ENCODE data around the gene ARMC6. TPM values are rescaled to one million over a fixed set of nuclear protein-coding genes. Genes with fewer than 3 reads are reported as not detected.

ARMC6 gene
- total and polyA plus RNA-seq, 2 donors (not counting 3 experiments of a cell fraction or from before 2014, with no cell fraction given) = 33.9 to 44.7 TPM

GRCh38 chr19:19033176-19033425, 302 bp upstream of the ARMC6 start:
- Histone ChIP-seq H3K4me2 (ENCODE audit: insufficient read depth, low read length) (peak overlapping the region; percentile 90), H3K9me3 (replicated peaks; ENCODE audit: control insufficient read depth, insufficient read depth, low read length) (no peaks in the 10 kb centered on the region), H3K4me1 (ENCODE audit: control insufficient read depth, extremely low read depth, insufficient read depth, low read length) (peaks cover 12% of the 10 kb centered on the region), H3K79me2 (ENCODE audit: control insufficient read depth, insufficient read depth, low read length) (peaks cover 61% of the 10 kb centered on the region), H3K9ac (replicated peaks; ENCODE audit: extremely low read depth, insufficient read depth, low read length) (peak overlapping the region; percentile 86), H2AFZ (ENCODE audit: low read depth, low read length) (peak overlapping the region; percentile 74), H3K36me3 (ENCODE audit: control insufficient read depth in 2 of 2, extremely low read depth in 1 of 2, insufficient read depth in 2 of 2, low read length in 2 of 2) (peaks cover 7 to 10% of the 10 kb centered on the region in 2 experiments), H3K27ac (ENCODE audit: insufficient read depth, low read depth, low read length) (peak overlapping the region; percentile 50), H4K20me1 (replicated peaks; ENCODE audit: control insufficient read depth, extremely low read depth, insufficient read depth, low read length) (no peaks in the 10 kb centered on the region), H3K27me3 (ENCODE audit: control insufficient read depth in 2 of 2, insufficient read depth in 2 of 2, low read length in 2 of 2) (no peaks in the 10 kb centered on the region), H3K4me3 (replicated peaks in 1 of 3; ENCODE audit: insufficient read depth in 1 of 3, low read depth in 1 of 3, low read length in 3 of 3) (peak overlapping the region; percentile 72 to 96 (median 96)), H3K9me1 (replicated peaks; ENCODE audit: control insufficient read depth, extremely low read depth, insufficient read depth, low read length) (no peaks in the 10 kb centered on the region)
- ChIA-PET CTCF (no interaction called here), POLR2A (no interaction called here)
- FAIRE-seq (no peak), DNase-seq (ENCODE audit: low read depth, low spot score) (no peak)
- intact Hi-C loops (cut with micrococcal nuclease) = loop anchor here (1.0 kb wide), 1 partner anchor 30 kb away; the partner anchor contains the start of gene SLC25A42
- TF ChIP-seq MYC (IDR thresholded peaks at IDR 0.05; ENCODE audit: low read depth, low read length) = no peak
- no peak for TF ChIP-seq JUN (IDR thresholded peaks at IDR 0.05; ENCODE audit: borderline replicate concordance, insufficient read depth, insufficient read length, low read depth)
- no peak for TF ChIP-seq MAX (IDR thresholded peaks at IDR 0.05; ENCODE audit: insufficient read depth, insufficient read length)
- TF ChIP-seq POLR2AphosphoS5 (IDR thresholded peaks at IDR 0.05; ENCODE audit: insufficient read depth, low read depth, low read length) = no peak
- no peak for TF ChIP-seq EZH2 (IDR thresholded peaks at IDR 0.05; ENCODE audit: borderline replicate concordance, low read depth, low read length, severe bottlenecking)
- no peak for TF ChIP-seq CTCF (IDR thresholded peaks at IDR 0.05; ENCODE audit: extremely low read depth in 1 of 2, insufficient read depth in 1 of 2, low read depth in 1 of 2, low read length in 2 of 2)
- no peak for TF ChIP-seq GATA2 (IDR thresholded peaks at IDR 0.05; ENCODE audit: insufficient read depth, insufficient read length, low read depth, low read length)
- dilution Hi-C loops (cut with MboI; ENCODE audit: extremely low pct_ligation_motif_present, low sequenced_read_pairs) = no loop called here
- BruUV-seq (replicated peaks) = no TSS peak

Data from endothelial cell of umbilical vein (primary cell).